DND-41 (cell line): ENCODE measurements around the gene FGF9.

Experiments
- ATAC-seq: fragments of 200-7000 bp; cut with Tn5 transposase; 3 replicates; pipeline ENCODE4 v1.9.1; 2021; ENCODE audit warnings: low read depth; ENCODE audit not compliant: insufficient read depth
- DNase-seq: peaks from one replicate; pipeline ENCODE4 v3.0.0-alpha.2; 2020
- H2AFZ ChIP-seq: 2 replicates; pipeline ENCODE4 v1.6.0; 2012; ENCODE audit warnings: low read depth, low read length
- H3K27ac ChIP-seq: 2 replicates; pipeline ENCODE4 v1.5.1; 2012; ENCODE audit warnings: low read length, inconsistent platforms
- H3K27me3 ChIP-seq: fragments of 200-600 bp; sonication (generic); 2 replicates; pipeline ENCODE4 v1.6.0; 2012; ENCODE audit warnings: low read length, mild to moderate bottlenecking, inconsistent platforms; ENCODE audit not compliant: insufficient read depth, poor library complexity
- H3K36me3 ChIP-seq: 2 replicates; pipeline ENCODE4 v1.5.1; 2012; ENCODE audit warnings: low read length, inconsistent platforms; ENCODE audit not compliant: insufficient read depth
- H3K4me1 ChIP-seq: 2 replicates; pipeline ENCODE4 v1.5.1; 2012; ENCODE audit warnings: mild to moderate bottlenecking, low read length; ENCODE audit not compliant: insufficient read depth
- H3K4me2 ChIP-seq: 2 replicates; pipeline ENCODE4 v1.6.0; 2012; ENCODE audit warnings: mild to moderate bottlenecking, moderate library complexity, low read length, inconsistent platforms; ENCODE audit not compliant: insufficient read depth
- H3K4me3 ChIP-seq, 2 experiments: fragments of 200-600 bp in 1 of 2; shearing (Covaris generic) in 1 of 2; 2 replicates each; pipeline ENCODE4 v1.5.1; 2012 to 2016; ENCODE audit warnings: inconsistent platforms in 2 of 2, low read length in 2 of 2, mild to moderate bottlenecking in 2 of 2, low read depth in 1 of 2, moderate library complexity in 1 of 2
- H3K79me2 ChIP-seq: 2 replicates; pipeline ENCODE4 v1.6.0; 2012; ENCODE audit warnings: low read length, inconsistent platforms; ENCODE audit not compliant: insufficient read depth
- H3K9ac ChIP-seq: 2 replicates; pipeline ENCODE4 v1.6.0; 2012; ENCODE audit warnings: low read depth, mild to moderate bottlenecking, inconsistent platforms, low read length, moderate library complexity
- H3K9me3 ChIP-seq: 2 replicates; pipeline ENCODE4 v1.5.1; 2012; ENCODE audit warnings: low read length, moderate library complexity, mild to moderate bottlenecking, inconsistent platforms; ENCODE audit not compliant: insufficient read depth, severe bottlenecking
- H4K20me1 ChIP-seq: 2 replicates; pipeline ENCODE4 v1.6.0; 2012; ENCODE audit warnings: low read length; ENCODE audit not compliant: insufficient read depth
- CTCF ChIP-seq: IDR thresholded peaks from 2 replicates; pipeline ENCODE4 v1.5.1; 2012; ENCODE audit warnings: borderline replicate concordance, low read length, moderate library complexity, mild to moderate bottlenecking; ENCODE audit not compliant: poor library complexity, severe bottlenecking; ENCODE audit errors: extremely low read depth
- EZH2 ChIP-seq: IDR thresholded peaks from 3 replicates; pipeline ENCODE4 v1.6.1; 2012; ENCODE audit warnings: borderline replicate concordance, low read depth, mild to moderate bottlenecking, moderate library complexity, low read length, inconsistent platforms; ENCODE audit not compliant: severe bottlenecking

The FGF9 gene

GRCh38 chr13:21698817-21699679 is 28.2 kb downstream of the FGF9 start:
- H3K27ac ChIP-seq: no peak overlapping the region
- no peak overlapping the region for H3K4me2 ChIP-seq
- H4K20me1 ChIP-seq: no peaks in the 10 kb centered on the region
- no peak overlapping the region for H3K9ac ChIP-seq
- peaks cover 10% of the 10 kb centered on the region for H3K27me3 ChIP-seq
- no peak for DNase-seq
- no peak for ATAC-seq
- no peak overlapping the region for H2AFZ ChIP-seq
- no peak for TF ChIP-seq CTCF
- TF ChIP-seq EZH2: no peak
- H3K79me2 ChIP-seq: no peaks in the 10 kb centered on the region
- no peaks in the 10 kb centered on the region for H3K9me3 ChIP-seq
- H3K4me3 ChIP-seq: no peak overlapping the region
- no peaks in the 10 kb centered on the region for H3K4me1 ChIP-seq
- H3K36me3 ChIP-seq: no peaks in the 10 kb centered on the region

GRCh38 chr13:21701460-21701859 is 30.6 kb downstream of the FGF9 start:
- no peaks in the 10 kb centered on the region for H3K79me2 ChIP-seq
- H3K9me3 ChIP-seq: no peaks in the 10 kb centered on the region
- no peak overlapping the region for H3K4me3 ChIP-seq
- ATAC-seq (no peak), DNase-seq (no peak)
- H3K27me3 ChIP-seq: peaks cover 10% of the 10 kb centered on the region
- H3K4me2 ChIP-seq: no peak overlapping the region
- H3K4me1 ChIP-seq: no peaks in the 10 kb centered on the region
- H3K27ac ChIP-seq: no peak overlapping the region
- H3K9ac ChIP-seq: no peak overlapping the region
- no peaks in the 10 kb centered on the region for H4K20me1 ChIP-seq
- H3K36me3 ChIP-seq: no peaks in the 10 kb centered on the region
- no peak overlapping the region for H2AFZ ChIP-seq
- TF ChIP-seq EZH2: no peak
- TF ChIP-seq CTCF: no peak

GRCh38 chr13:21703846-21704245 is 33.0 kb downstream of the FGF9 start:
- Histone ChIP-seq H3K4me3 (no peak overlapping the region), H3K27me3 (peaks cover 9% of the 10 kb centered on the region), H4K20me1 (no peaks in the 10 kb centered on the region), H3K4me2 (no peak overlapping the region), H2AFZ (no peak overlapping the region), H3K79me2 (no peaks in the 10 kb centered on the region), H3K36me3 (no peaks in the 10 kb centered on the region), H3K9me3 (no peaks in the 10 kb centered on the region), H3K4me1 (no peaks in the 10 kb centered on the region), H3K9ac (no peak overlapping the region), H3K27ac (no peak overlapping the region)
- no peak for TF ChIP-seq CTCF
- TF ChIP-seq EZH2: no peak
- ATAC-seq (no peak), DNase-seq (no peak)
